Fibroblast of mammary gland (primary cell): ENCODE data around the gene SRGAP1.
"Not testable (repeated sequence)": the region's sequence is repeated elsewhere in the genome, so short reads cannot be mapped to it uniquely, and the experiment has no call there.

Source experiments
- DNase-seq: peaks from one replicate; pipeline ENCODE4 v3.0.0-alpha.2; 2010; ENCODE audit warnings: low read depth
- H3K4me3 ChIP-seq: 2 replicates; pipeline ENCODE4 v1.5.1; 2011; ENCODE audit warnings: low read depth, mild to moderate bottlenecking, low read length, moderate library complexity; ENCODE audit not compliant: control insufficient read depth
- TF ChIP-seq, protein P1 (sequence below): conservative IDR thresholded peaks from 2 replicates; pipeline ENCODE4 v1.5.1; 2011; ENCODE audit warnings: low read depth, low read length, inconsistent platforms; ENCODE audit not compliant: control insufficient read depth, insufficient read depth

Gene SRGAP1

DNA sequence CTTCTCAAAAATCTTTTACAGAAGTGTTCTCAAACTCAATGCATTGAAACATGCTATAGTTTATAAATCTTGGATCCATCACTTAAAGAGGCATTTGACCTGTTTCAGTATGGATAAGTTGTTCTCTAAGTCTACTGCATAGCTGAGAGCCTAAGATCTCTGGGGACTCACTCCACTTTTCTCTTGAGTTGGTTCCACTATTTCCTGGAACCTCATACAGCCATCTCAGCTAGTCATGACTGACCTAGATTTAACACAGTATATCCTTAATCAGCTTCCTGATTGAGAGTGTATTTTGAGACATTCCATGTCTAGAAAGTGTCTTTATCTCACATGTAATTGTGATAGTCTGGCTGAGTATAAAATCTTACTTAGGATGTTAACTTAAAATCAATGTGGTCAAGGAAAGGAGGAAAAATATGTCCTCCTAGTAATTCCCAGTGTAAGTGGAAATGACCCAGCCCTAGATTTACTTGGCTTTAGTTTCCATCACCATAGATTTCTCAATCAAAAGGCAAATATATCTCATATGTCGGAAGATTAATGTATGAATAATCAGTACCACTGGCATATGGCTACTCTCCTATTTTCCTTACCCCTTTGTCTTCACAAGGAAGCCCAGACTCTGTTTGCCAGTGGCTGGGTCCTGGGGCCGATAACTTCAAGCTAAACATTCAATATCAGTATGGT, 315.7 kb downstream of the SRGAP1 start:
- H3K4me3 ChIP-seq = no peak overlapping the region
- TF ChIP-seq, protein P1, sequence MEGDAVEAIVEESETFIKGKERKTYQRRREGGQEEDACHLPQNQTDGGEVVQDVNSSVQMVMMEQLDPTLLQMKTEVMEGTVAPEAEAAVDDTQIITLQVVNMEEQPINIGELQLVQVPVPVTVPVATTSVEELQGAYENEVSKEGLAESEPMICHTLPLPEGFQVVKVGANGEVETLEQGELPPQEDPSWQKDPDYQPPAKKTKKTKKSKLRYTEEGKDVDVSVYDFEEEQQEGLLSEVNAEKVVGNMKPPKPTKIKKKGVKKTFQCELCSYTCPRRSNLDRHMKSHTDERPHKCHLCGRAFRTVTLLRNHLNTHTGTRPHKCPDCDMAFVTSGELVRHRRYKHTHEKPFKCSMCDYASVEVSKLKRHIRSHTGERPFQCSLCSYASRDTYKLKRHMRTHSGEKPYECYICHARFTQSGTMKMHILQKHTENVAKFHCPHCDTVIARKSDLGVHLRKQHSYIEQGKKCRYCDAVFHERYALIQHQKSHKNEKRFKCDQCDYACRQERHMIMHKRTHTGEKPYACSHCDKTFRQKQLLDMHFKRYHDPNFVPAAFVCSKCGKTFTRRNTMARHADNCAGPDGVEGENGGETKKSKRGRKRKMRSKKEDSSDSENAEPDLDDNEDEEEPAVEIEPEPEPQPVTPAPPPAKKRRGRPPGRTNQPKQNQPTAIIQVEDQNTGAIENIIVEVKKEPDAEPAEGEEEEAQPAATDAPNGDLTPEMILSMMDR = no peak
- DNase-seq = peak; percentile 68

DNA sequence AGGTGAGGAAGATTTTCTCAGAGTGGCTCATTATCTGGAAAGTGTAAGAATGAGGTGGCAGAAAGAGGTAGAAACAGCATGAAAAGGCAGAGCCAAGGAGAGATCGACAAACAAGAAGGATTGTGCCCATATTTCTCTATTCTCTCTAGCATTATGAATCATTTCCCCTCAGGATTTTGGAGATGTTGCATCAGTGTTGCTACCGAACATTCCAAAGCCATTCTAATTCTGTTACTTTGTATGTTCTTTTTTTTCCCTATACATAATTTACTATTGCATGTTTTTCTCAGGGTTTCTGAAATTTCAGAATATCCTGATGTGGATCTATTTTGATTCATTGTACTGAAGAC, 316.2 kb downstream of the SRGAP1 start:
- TF ChIP-seq, protein P1 = no peak
- peak; percentile 84 for DNase-seq
- no peak overlapping the region for H3K4me3 ChIP-seq

DNA sequence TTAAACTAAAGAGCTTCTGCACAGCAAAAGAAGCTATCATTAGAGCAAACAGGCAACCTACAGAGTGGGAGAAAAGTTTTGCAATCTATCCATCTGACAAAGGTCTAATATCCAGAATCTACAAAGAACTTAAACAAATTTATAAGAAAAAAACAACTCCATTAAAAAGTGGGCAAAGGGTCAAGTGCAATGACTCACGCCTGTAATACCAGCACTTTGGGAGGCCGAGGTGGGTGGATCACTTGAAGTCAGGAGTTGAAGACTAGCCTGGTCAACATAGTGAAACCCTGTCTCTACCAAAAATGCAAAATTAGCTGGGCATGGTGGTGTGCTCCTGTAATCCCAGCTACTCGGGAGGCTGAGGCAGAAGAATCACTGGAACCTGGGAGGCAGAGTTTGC, 322.1 kb downstream of the SRGAP1 start:
- H3K4me3 ChIP-seq = not testable (repeated sequence)
- DNase-seq = peak; percentile 85

DNA sequence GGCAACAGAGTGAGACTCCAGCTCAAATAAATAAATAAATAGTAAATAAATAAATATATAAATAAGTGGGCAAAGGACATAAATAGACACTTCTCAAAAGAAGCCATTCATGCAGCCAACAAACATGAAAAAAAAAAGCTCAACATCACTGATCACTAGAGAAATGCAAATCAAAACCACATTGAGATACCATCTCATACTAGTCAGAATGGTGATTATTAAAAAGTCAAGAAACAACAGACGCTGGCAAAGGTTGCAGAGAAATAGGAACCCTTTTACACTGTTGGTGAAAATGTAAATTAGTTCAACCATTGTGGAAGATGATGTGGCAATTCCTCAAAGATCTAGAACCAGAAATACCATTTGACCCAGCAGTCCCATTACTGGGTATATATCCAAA, 322.5 kb downstream of the SRGAP1 start:
- DNase-seq = peak; percentile 56
- H3K4me3 ChIP-seq = not testable (repeated sequence)

DNA sequence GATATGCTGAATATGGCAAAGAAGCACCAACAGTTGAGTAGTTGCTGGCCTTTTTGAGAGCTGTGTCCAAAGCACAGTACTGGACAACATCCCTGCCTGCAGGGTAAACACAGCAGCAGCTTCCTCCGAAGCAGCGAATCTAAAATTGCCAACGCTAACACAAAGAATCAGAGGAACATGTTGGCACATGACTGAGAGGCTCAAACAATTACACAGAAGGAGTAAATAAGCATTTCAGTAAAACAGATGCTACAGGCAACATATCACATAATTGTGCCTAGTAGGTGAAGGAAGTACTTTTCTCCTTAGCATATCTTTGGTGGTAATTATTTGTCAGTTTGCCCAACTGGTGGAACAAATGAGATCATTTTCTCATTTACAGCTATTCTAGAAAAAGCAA, 325.5 kb downstream of the SRGAP1 start:
- no peak for DNase-seq
- H3K4me3 ChIP-seq = no peak overlapping the region
- TF ChIP-seq, protein P1 = no peak

DNA sequence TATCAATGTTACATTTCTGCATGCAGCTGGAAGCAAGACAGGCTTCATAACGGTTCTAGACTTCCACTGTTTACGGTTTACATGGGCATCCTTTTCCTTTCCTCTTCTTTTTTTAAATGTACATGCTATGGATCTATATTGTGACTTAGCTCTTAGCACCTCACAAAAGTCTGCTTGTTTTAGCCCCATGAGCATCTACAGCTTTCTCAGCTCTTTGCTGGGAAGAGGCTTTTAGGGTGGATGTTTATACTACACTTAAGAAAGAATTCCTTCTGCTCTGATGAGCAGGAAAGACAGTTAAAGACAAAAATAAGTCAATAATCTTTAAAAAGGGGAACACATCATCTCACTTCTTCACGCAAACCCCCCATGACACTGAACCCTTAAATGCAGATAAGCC, 326.2 kb downstream of the SRGAP1 start:
- no peak for DNase-seq

DNA sequence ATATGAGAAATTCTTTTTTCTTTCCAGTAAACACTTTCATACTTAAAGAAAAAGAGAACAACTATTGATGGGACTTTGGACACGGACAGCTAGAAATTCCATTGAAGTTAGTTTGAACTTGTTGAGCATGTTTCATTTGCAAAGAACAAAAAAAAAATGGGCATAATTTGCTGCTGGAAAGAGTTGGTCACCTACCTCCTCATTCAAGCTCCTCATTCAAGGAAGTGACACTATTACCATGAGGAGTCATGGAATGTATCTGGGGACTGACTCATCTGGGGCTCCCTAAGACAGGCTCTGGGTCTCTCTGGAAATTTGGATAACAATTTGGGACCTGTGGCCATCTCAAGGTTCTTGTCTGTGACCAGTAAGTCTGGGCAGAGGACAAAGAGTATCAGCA, 327.2 kb downstream of the SRGAP1 start:
- DNase-seq = peak; percentile 73
- TF ChIP-seq, protein P1 = no peak
- no peak overlapping the region for H3K4me3 ChIP-seq

More for the DNA sequence above, 326.2 kb downstream of the SRGAP1 start:
- TF ChIP-seq, protein P1 = no peak
- no peak overlapping the region for H3K4me3 ChIP-seq
